Nephron (organoid): ENCODE measurements around the gene GPT2.

ENCODE experiments used
- H3K27ac Mint-ChIP-seq, 3 experiments: 2 replicates each; pipeline ENCODE4 v1.8.0; 2020; ENCODE audit warnings: mixed read lengths in 3 of 3, mild to moderate bottlenecking in 2 of 3, moderate library complexity in 1 of 3
- H3K27me3 Mint-ChIP-seq: 2 replicates; pipeline ENCODE4 v1.8.0; 2021; ENCODE audit warnings: low read depth, mild to moderate bottlenecking, moderate library complexity, mixed read lengths
- H3K36me3 Mint-ChIP-seq: 2 replicates; pipeline ENCODE4 v1.8.0; 2020; ENCODE audit warnings: low read depth, mixed read lengths
- H3K4me1 Mint-ChIP-seq: 2 replicates; pipeline ENCODE4 v1.8.0; 2020; ENCODE audit warnings: mixed read lengths
- H3K4me3 Mint-ChIP-seq, 3 experiments: 2 replicates each; pipeline ENCODE4 v1.8.0; 2020; ENCODE audit warnings: mild to moderate bottlenecking in 3 of 3, mixed read lengths in 3 of 3, moderate library complexity in 2 of 3
- H3K9me3 Mint-ChIP-seq: 2 replicates; pipeline ENCODE4 v1.8.0; 2020; ENCODE audit warnings: mixed read lengths
- CTCF ChIP-seq, 3 experiments: fragments of 200-600 bp; sonication (generic); IDR thresholded peaks; one replicate each; pipeline ENCODE4 v1.5.0; 2021; ENCODE audit warnings: antibody characterized with exemption in 3 of 3; ENCODE audit not compliant: unreplicated experiment in 3 of 3

Gene GPT2

GRCh38 chr16:46873201-46873600, 11.0 kb upstream of the GPT2 start:
- Mint-ChIP-seq H3K27me3 (no peaks in the 10 kb centered on the region), H3K4me1 (peaks cover 24% of the 10 kb centered on the region), H3K9me3 (no peaks in the 10 kb centered on the region), H3K4me3 (no peak overlapping the region), H3K27ac (no peak overlapping the region), H3K36me3 (no peaks in the 10 kb centered on the region)
- no peak for TF ChIP-seq CTCF (IDR thresholded peaks at IDR 0.05; ENCODE audit: unreplicated experiment in 3 of 3)

DNA sequence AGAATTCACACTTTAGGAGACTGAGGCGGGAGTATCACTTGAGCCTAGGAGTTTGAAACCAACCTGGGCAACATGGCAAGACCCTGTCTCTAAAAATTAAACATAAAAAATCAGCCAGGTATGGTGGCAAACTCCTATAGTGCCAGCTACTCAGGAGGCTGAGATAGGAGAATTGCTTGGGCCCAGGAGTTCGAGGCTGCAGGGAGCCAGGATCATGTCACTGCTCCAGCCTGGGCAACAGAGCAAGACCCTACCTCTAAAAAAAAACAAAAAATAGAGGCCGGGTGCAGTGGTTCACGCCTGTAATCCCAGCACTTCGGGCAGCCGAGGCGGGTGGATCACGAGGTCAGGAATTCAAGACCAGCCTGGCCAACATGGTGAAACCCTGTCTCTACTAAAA, 8.9 kb upstream of the GPT2 start:
- H3K4me3 Mint-ChIP-seq, result no peak overlapping the region
- H3K27me3 Mint-ChIP-seq, result peaks cover 11% of the 10 kb centered on the region
- H3K9me3 Mint-ChIP-seq, result no peaks in the 10 kb centered on the region
- H3K27ac Mint-ChIP-seq, result no peak overlapping the region
- TF ChIP-seq CTCF (IDR thresholded peaks at IDR 0.05; ENCODE audit: unreplicated experiment in 3 of 3), result no peak
- H3K36me3 Mint-ChIP-seq, result no peaks in the 10 kb centered on the region
- H3K4me1 Mint-ChIP-seq, result peaks cover 18% of the 10 kb centered on the region

- peak overlapping the region in 1 of 3 experiments; percentile 8 for H3K27ac Mint-ChIP-seq
- no peak for TF ChIP-seq CTCF (IDR thresholded peaks at IDR 0.05; ENCODE audit: unreplicated experiment in 3 of 3)
- no peaks in the 10 kb centered on the region for H3K9me3 Mint-ChIP-seq
- H3K4me1 Mint-ChIP-seq, result peaks cover 22% of the 10 kb centered on the region
- peak overlapping the region; percentile 73 to 90 (median 89) for H3K4me3 Mint-ChIP-seq
- peaks cover 41% of the 10 kb centered on the region for H3K27me3 Mint-ChIP-seq
- no peaks in the 10 kb centered on the region for H3K36me3 Mint-ChIP-seq
These were observed 1.7 kb upstream of the GPT2 start for GRCh38 chr16:46882304-46882939.

DNA sequence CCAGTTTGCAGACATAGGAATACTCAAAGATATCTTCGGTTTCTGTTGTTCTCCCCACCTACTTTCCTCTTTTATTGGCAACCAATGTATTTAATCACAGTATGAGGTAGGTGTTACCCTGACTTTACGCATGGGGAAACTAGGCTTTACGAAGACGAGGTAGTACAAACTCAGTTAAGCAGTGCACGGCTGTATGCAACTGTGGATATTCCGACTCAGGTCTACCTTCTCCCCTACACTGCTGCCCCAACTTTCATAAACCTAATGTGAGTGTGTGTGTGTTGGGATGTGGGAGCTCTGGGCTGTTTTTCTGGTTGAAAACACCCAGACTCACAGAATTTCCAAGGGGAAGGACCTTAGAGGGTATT, 1.2 kb upstream of the GPT2 start:
- H3K4me3 Mint-ChIP-seq, result peak overlapping the region; percentile 89 to 90 (median 90)
- H3K27ac Mint-ChIP-seq, result peak overlapping the region in 2 of 3 experiments; percentile 16 to 62

GRCh38 chr16:46883353-46883689, 841 bp upstream of the GPT2 start:
- Mint-ChIP-seq H3K4me3 (peak overlapping the region; percentile 89 to 90 (median 90)), H3K36me3 (peaks cover 3% of the 10 kb centered on the region), H3K27ac (peak overlapping the region; percentile 16 to 62 (median 49)), H3K4me1 (peaks cover 22% of the 10 kb centered on the region), H3K27me3 (peaks cover 41% of the 10 kb centered on the region), H3K9me3 (no peaks in the 10 kb centered on the region)
- TF ChIP-seq CTCF (IDR thresholded peaks at IDR 0.05; ENCODE audit: unreplicated experiment in 3 of 3), result no peak

More for the DNA sequence above, 1.2 kb upstream of the GPT2 start:
- Mint-ChIP-seq H3K36me3 (peaks cover 2% of the 10 kb centered on the region), H3K4me1 (peaks cover 22% of the 10 kb centered on the region), H3K9me3 (no peaks in the 10 kb centered on the region), H3K27me3 (peaks cover 41% of the 10 kb centered on the region)
- TF ChIP-seq CTCF (IDR thresholded peaks at IDR 0.05; ENCODE audit: unreplicated experiment in 3 of 3), result no peak
